K562 (cell line): Measurements from ENCODE around the gene TMED6. TPM values are rescaled to one million over a fixed set of nuclear protein-coding genes. Genes with fewer than 3 reads are reported as not detected.
A peak's percentile ranks its signal among the peaks of the same experiment; 100 is the strongest.

ENCODE experiments used
- BDP1 ChIP-seq: IDR thresholded peaks from 3 replicates; pipeline ENCODE4 v1.6.1; 2011; ENCODE audit not compliant: insufficient read length, insufficient read depth
- BRCA1 ChIP-seq, 2 experiments: fragments of 450-650 bp in 1 of 2; sonication (generic) in 1 of 2; formaldehyde crosslinking in 1 of 2; IDR thresholded peaks; 2 replicates each; pipeline versions ENCODE4 v1.5.0 to v1.6.1; 2017 to 2020; ENCODE audit warnings: mild to moderate bottlenecking in 1 of 2, missing genetic modification reagents in 1 of 2
- CBFB ChIP-seq: sonication (generic); formaldehyde crosslinking; IDR thresholded peaks from 2 replicates; pipeline ENCODE4 v1.4.0; 2020; ENCODE audit warnings: mild to moderate bottlenecking, missing genetic modification reagents
- CEBPG ChIP-seq, 3 experiments: fragments of 200-800 bp in 1 of 3; sonication (Bioruptor generic) in 1 of 3; sonication (generic) in 1 of 3; formaldehyde crosslinking in 1 of 3; IDR thresholded peaks in 2 of 3; conservative IDR thresholded peaks in 1 of 3; 2 replicates each; pipeline versions ENCODE4 v1.6.1 to v1.8.0; 2016 to 2022; ENCODE audit warnings: missing compliant biosample characterization in 2 of 3, missing genetic modification characterization in 2 of 3, mild to moderate bottlenecking in 1 of 3, missing genetic modification reagents in 1 of 3
- CREB1 ChIP-seq, 2 experiments: sonication (generic) in 1 of 2; formaldehyde crosslinking in 1 of 2; IDR thresholded peaks; 2 replicates each; pipeline versions ENCODE4 v1.6.1 to v1.8.0; 2012 to 2022; ENCODE audit warnings: inconsistent platforms in 1 of 2, mild to moderate bottlenecking in 1 of 2, missing genetic modification reagents in 1 of 2, moderate library complexity in 1 of 2
- GATAD2B ChIP-seq: fragments of 450-650 bp; IDR thresholded peaks from 2 replicates; pipeline ENCODE4 v1.6.1; 2017; ENCODE audit warnings: mild to moderate bottlenecking, borderline replicate concordance
- GTF2F1 ChIP-seq: IDR thresholded peaks from 2 replicates; pipeline ENCODE4 v1.6.1; 2011; ENCODE audit warnings: low read depth, low read length, improper control_type of control experiment
- MIER1 ChIP-seq: fragments of 450-650 bp; IDR thresholded peaks from 2 replicates; pipeline ENCODE4 v1.6.1; 2016; ENCODE audit warnings: antibody characterized with exemption, mild to moderate bottlenecking, low read depth
- RHOXF2B ChIP-seq: fragments of 250-450 bp; sonication (Bioruptor Pico); conservative IDR thresholded peaks from 2 replicates; pipeline ENCODE4 v1.5.1; 2021
- SMAD4 ChIP-seq: fragments of 250-450 bp; sonication (Bioruptor Pico); conservative IDR thresholded peaks from 2 replicates; pipeline ENCODE4 v1.8.0; 2021; ENCODE audit warnings: inconsistent platforms, mild to moderate bottlenecking, moderate library complexity
- SMC3 ChIP-seq: conservative IDR thresholded peaks from 2 replicates; pipeline ENCODE4 v1.6.1; 2011; ENCODE audit warnings: low read depth, low read length, improper control_type of control experiment; ENCODE audit not compliant: insufficient read depth
- SP1 ChIP-seq: sonication (generic); formaldehyde crosslinking; IDR thresholded peaks from 2 replicates; pipeline ENCODE4 v1.8.1; 2022; ENCODE audit warnings: mild to moderate bottlenecking, missing genetic modification reagents
- U2AF2 ChIP-seq: fragments of 200-400 bp; formaldehyde crosslinking; optimal IDR thresholded peaks from 2 replicates; pipeline ENCODE3; 2017; ENCODE audit warnings: low read depth, mild to moderate bottlenecking, low read length
- WHSC1 ChIP-seq: IDR thresholded peaks from one replicate; pipeline ENCODE4 v1.6.1; 2012; ENCODE audit warnings: low read length, control low read depth, inconsistent platforms
- ZFPM2 ChIP-seq: fragments of 250-450 bp; sonication (Bioruptor Pico); IDR thresholded peaks from 2 replicates; pipeline ENCODE4 v1.5.1; 2022; ENCODE audit warnings: mild to moderate bottlenecking
- ZNF121 ChIP-seq: sonication (generic); formaldehyde crosslinking; conservative IDR thresholded peaks from 2 replicates; pipeline ENCODE4 v1.8.0; 2022; ENCODE audit warnings: missing genetic modification reagents
- ZNF146 ChIP-seq: IDR thresholded peaks from one replicate; pipeline ENCODE4 v1.6.1; 2018; ENCODE audit warnings: missing compliant biosample characterization; ENCODE audit not compliant: unreplicated experiment
- ZNF76 ChIP-seq: fragments of 250-450 bp; sonication (Bioruptor Pico); IDR thresholded peaks from 2 replicates; pipeline ENCODE4 v1.4.0; 2020; ENCODE audit warnings: mild to moderate bottlenecking, moderate library complexity, borderline replicate concordance
- polyA plus RNA-seq, 8 experiments: library from polyadenylated mRNA; depleted of rRNA in 4 of 8; stranded (reverse) in 5 of 8; unstranded in 3 of 8; fragments of >200 nt; fragmentation: Nextera tagmentation in 2 of 8; fragmentation: Illumina TruSeq in 1 of 8; extraction: Ambion mirVana in 2 of 8; extraction: Trizol in 1 of 8; gene quantifications; 2 replicates each; pipeline versions ENCODE4 v1.2.1 to v1.2.3, GENCODE V29; 2011 to 2014; ENCODE audit warnings: inconsistent platforms in 1 of 8, missing spikeins in 1 of 8
- total RNA-seq, 7 experiments: library from RNA; depleted of rRNA in 6 of 7; stranded (reverse); fragments of >200 nt in 6 of 7; fragmentation: Illumina TruSeq in 2 of 7; extraction: Trizol in 2 of 7; gene quantifications; 2 replicates each; pipeline versions ENCODE4 v1.2.1 to v1.2.3, GENCODE V29; 2011 to 2021; ENCODE audit warnings: low replicate concordance in 1 of 7
- TF ChIP-seq, protein P1 (sequence below), 2 experiments: fragments of 450-650 bp in 1 of 2; sonication (generic) in 1 of 2; formaldehyde crosslinking; conservative IDR thresholded peaks; 2 replicates each; pipeline versions ENCODE4 v1.4.0 to v1.8.1; 2020 to 2022; ENCODE audit warnings: mild to moderate bottlenecking in 1 of 2, missing genetic modification reagents in 1 of 2
- TF ChIP-seq, protein P2 (sequence below): sonication (generic); formaldehyde crosslinking; IDR thresholded peaks from 2 replicates; pipeline ENCODE4 v1.8.1; 2023; ENCODE audit warnings: mild to moderate bottlenecking, missing genetic modification reagents
- TF ChIP-seq, protein P3 (sequence below), 2 experiments: fragments of 450-650 bp; IDR thresholded peaks; 2 replicates each; pipeline ENCODE4 v1.6.1; 2016
- TF ChIP-seq, protein P4 (sequence below): fragments of 200-800 bp; sonication (Bioruptor generic); IDR thresholded peaks from 2 replicates; pipeline ENCODE4 v1.6.1; 2017; ENCODE audit warnings: missing genetic modification characterization, missing compliant biosample characterization

TMED6 gene
- total and polyA plus RNA-seq, 9 of the 15 experiments (the other 6 are each of a cell fraction or from before 2014, with no cell fraction given) = 0.14 to 0.45 (median 0.25) TPM; not detected in 2

DNA sequence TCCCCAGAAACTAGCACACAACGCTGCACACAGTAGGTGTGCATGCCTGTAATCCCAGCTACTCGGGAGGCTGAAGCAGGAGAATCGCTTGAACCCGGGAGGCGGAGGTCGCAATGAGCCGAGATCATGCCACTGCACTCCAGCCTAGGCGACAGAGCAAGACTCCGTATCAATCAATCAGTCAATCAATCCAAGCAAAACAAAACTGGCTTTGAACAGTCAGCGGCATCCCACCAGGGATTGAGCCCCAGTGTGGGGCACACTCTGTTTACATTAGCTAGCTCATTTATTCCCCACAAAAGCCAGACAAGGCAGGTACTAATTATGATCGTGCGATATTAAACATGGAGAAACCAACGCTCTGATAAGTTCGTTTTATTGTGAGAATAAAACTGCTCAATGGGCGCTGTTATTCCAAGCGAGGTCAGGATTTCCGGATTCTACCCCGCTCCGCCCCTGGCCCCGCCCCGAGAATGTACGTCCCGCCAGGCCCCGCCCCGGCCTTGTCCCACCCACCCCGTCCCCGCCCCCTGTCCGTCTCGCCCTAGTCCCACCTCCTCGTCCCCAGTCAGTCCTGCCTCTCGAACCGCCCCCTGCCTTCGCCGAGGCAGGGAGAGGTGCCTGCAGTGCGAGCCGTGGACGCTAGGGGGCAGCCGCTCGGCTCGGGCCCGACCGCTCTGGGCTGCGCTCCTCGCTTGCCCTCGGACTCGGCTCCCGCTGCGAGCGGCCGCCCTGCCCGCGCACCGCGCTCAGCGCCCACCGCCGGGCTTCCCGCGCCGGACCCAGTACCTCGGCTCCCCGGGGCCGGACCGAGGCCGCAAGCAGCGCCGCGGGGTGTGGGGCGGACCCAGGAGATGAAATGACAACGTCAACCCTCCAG is 40.7 kb downstream of the TMED6 start, which contains the start of gene VPS4A (continued):
- TF ChIP-seq, protein P1, sequence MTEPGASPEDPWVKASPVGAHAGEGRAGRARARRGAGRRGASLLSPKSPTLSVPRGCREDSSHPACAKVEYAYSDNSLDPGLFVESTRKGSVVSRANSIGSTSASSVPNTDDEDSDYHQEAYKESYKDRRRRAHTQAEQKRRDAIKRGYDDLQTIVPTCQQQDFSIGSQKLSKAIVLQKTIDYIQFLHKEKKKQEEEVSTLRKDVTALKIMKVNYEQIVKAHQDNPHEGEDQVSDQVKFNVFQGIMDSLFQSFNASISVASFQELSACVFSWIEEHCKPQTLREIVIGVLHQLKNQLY (CRISPR knock-in tag; conservative IDR thresholded peaks at IDR 0.05) = no peak
- TF ChIP-seq ZNF146 (no peak), BRCA1 (IDR thresholded peaks at IDR 0.05) (no peak), BRCA1 (CRISPR knock-in tag; IDR thresholded peaks at IDR 0.05) (no peak), U2AF2 (no peak), SP1 (CRISPR knock-in tag) (no peak), BDP1 (no peak), ZFPM2 (CRISPR knock-in tag) (no peak), CREB1 (IDR thresholded peaks at IDR 0.05) (peak; percentile 41; the same call in 1 of the 2 replicates), CREB1 (CRISPR knock-in tag; IDR thresholded peaks at IDR 0.05) (peak; percentile 32; the same call in 1 of the 2 replicates), GTF2F1 (no peak), CBFB (no peak), RHOXF2B (CRISPR knock-in tag) (no peak), GATAD2B (peak; percentile 90), SMAD4 (CRISPR knock-in tag) (peak; percentile 34; the same call in 1 of the 2 replicates), SMC3 (peak; percentile 53), CEBPG (CRISPR knock-in tag; IDR thresholded peaks at IDR 0.05) (no peak), CEBPG (tag; conservative IDR thresholded peaks at IDR 0.05 in 1 of 2, IDR thresholded peaks at IDR 0.05 in 1 of 2) (no peak), ZNF121 (CRISPR knock-in tag) (no peak), WHSC1 (no peak), MIER1 (no peak), ZNF76 (no peak; the same call in 1 of the 2 replicates)
- TF ChIP-seq, protein P2, sequence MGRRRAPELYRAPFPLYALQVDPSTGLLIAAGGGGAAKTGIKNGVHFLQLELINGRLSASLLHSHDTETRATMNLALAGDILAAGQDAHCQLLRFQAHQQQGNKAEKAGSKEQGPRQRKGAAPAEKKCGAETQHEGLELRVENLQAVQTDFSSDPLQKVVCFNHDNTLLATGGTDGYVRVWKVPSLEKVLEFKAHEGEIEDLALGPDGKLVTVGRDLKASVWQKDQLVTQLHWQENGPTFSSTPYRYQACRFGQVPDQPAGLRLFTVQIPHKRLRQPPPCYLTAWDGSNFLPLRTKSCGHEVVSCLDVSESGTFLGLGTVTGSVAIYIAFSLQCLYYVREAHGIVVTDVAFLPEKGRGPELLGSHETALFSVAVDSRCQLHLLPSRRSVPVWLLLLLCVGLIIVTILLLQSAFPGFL (CRISPR knock-in tag) = no peak
- TF ChIP-seq, protein P3, sequence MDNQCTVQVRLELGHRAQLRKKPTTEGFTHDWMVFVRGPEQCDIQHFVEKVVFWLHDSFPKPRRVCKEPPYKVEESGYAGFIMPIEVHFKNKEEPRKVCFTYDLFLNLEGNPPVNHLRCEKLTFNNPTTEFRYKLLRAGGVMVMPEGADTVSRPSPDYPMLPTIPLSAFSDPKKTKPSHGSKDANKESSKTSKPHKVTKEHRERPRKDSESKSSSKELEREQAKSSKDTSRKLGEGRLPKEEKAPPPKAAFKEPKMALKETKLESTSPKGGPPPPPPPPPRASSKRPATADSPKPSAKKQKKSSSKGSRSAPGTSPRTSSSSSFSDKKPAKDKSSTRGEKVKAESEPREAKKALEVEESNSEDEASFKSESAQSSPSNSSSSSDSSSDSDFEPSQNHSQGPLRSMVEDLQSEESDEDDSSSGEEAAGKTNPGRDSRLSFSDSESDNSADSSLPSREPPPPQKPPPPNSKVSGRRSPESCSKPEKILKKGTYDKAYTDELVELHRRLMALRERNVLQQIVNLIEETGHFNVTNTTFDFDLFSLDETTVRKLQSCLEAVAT (IDR thresholded peaks at IDR 0.05) = no peak
- TF ChIP-seq, protein P4, sequence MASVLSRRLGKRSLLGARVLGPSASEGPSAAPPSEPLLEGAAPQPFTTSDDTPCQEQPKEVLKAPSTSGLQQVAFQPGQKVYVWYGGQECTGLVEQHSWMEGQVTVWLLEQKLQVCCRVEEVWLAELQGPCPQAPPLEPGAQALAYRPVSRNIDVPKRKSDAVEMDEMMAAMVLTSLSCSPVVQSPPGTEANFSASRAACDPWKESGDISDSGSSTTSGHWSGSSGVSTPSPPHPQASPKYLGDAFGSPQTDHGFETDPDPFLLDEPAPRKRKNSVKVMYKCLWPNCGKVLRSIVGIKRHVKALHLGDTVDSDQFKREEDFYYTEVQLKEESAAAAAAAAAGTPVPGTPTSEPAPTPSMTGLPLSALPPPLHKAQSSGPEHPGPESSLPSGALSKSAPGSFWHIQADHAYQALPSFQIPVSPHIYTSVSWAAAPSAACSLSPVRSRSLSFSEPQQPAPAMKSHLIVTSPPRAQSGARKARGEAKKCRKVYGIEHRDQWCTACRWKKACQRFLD (CRISPR knock-in tag) = no peak
